ENCODE data around the gene JSRP1. TPM values are rescaled to one million over a fixed set of nuclear protein-coding genes. Genes with fewer than 3 reads are reported as not detected.

JSRP1 gene
- polyA plus RNA-seq, 1 donor from 2014 or later = 1.4 TPM

Small RNA genes lying within 50 kb of the gene (small RNA-seq; reads per million reads assigned to genes)
- gene MIR1227 = 0.33 to 4.4 (median 1.8) reads per million in 3 experiments

Other genes starting within 250 kb of the JSRP1 start
- gene BTBD2, start 240.7 kb downstream of the JSRP1 start, polyA plus RNA-seq = 46.1 and 57.6 TPM in 2 replicates
- gene MKNK2, start 205.2 kb downstream of the JSRP1 start, polyA plus RNA-seq = 27.6 and 37.6 TPM in 2 replicates
- gene MOB3A, start 160.1 kb downstream of the JSRP1 start, polyA plus RNA-seq = 5.8 and 8.3 TPM in 2 replicates
- 39.3 and 45.8 TPM in 2 replicates for gene IZUMO4, start 159.5 kb downstream of the JSRP1 start, polyA plus RNA-seq
- gene AP3D1, start 104.9 kb downstream of the JSRP1 start, polyA plus RNA-seq = 60.7 and 88.2 TPM in 2 replicates
- gene DOT1L, start 92.5 kb downstream of the JSRP1 start, polyA plus RNA-seq = 8.5 and 10.7 TPM in 2 replicates
- gene PLEKHJ1, start 20.1 kb downstream of the JSRP1 start, polyA plus RNA-seq = 219 and 254 TPM in 2 replicates
- gene SF3A2, start 19.6 kb downstream of the JSRP1 start, polyA plus RNA-seq = 14.4 and 51.6 TPM in 2 replicates
- gene AMH, start 7.1 kb downstream of the JSRP1 start, polyA plus RNA-seq = 57.5 and 71.5 TPM in 2 replicates
- not detected in 2 replicates for gene PEAK3, start 25.8 kb upstream of the JSRP1 start, polyA plus RNA-seq
- gene LINGO3, start 51.7 kb upstream of the JSRP1 start, polyA plus RNA-seq = 1.2 and 2.7 TPM in 2 replicates
- 520 and 550 TPM in 2 replicates for gene LSM7, start 72.2 kb upstream of the JSRP1 start, polyA plus RNA-seq
- gene SPPL2B, start 72.3 kb upstream of the JSRP1 start, polyA plus RNA-seq = 68.7 and 86.8 TPM in 2 replicates
- gene TMPRSS9, start 103.8 kb upstream of the JSRP1 start, polyA plus RNA-seq = not detected in 2 replicates
- 61.0 and 73.0 TPM in 2 replicates for gene TIMM13, start 171.2 kb upstream of the JSRP1 start, polyA plus RNA-seq
- gene LMNB2, start 200.5 kb upstream of the JSRP1 start, polyA plus RNA-seq = 44.1 and 48.8 TPM in 2 replicates
- gene GADD45B, start 219.7 kb upstream of the JSRP1 start, polyA plus RNA-seq = 0.44 TPM in 1 of 2 replicates, not detected in the other

Measured in neural cell (in vitro differentiated cells).